HepG2 (cell line): Measurements from ENCODE around the gene DHX8. TPM values are rescaled to one million over a fixed set of nuclear protein-coding genes. Genes with fewer than 3 reads are reported as not detected.

Experiments used
- CENPX ChIP-seq: sonication (generic); formaldehyde crosslinking; IDR thresholded peaks from 2 replicates; pipeline ENCODE4 v1.9.0; 2021; ENCODE audit warnings: mild to moderate bottlenecking, missing genetic modification reagents, moderate library complexity
- HNF4A ChIP-seq: sonication (generic); formaldehyde crosslinking; IDR thresholded peaks from 2 replicates; pipeline ENCODE4 v1.4.0; 2020; ENCODE audit warnings: missing genetic modification reagents
- MED1 ChIP-seq: sonication (generic); formaldehyde crosslinking; IDR thresholded peaks from 2 replicates; pipeline ENCODE4 v1.4.0; 2020; ENCODE audit warnings: missing genetic modification reagents
- MED8 ChIP-seq: sonication (generic); formaldehyde crosslinking; IDR thresholded peaks from 2 replicates; pipeline ENCODE4 v1.8.1; 2023; ENCODE audit warnings: mild to moderate bottlenecking, missing genetic modification reagents; ENCODE audit not compliant: insufficient replicate concordance
- MTA1 ChIP-seq: sonication (generic); formaldehyde crosslinking; IDR thresholded peaks from 2 replicates; pipeline ENCODE4 v1.4.0; 2020; ENCODE audit warnings: missing genetic modification reagents, mild to moderate bottlenecking, borderline replicate concordance
- MYPOP ChIP-seq: sonication (generic); formaldehyde crosslinking; IDR thresholded peaks from 2 replicates; pipeline ENCODE4 v1.8.1; 2023; ENCODE audit warnings: mild to moderate bottlenecking, moderate library complexity, missing genetic modification reagents
- NFKB2 ChIP-seq: sonication (generic); formaldehyde crosslinking; IDR thresholded peaks from 2 replicates; pipeline ENCODE4 v1.4.0; 2020; ENCODE audit warnings: missing genetic modification reagents, borderline replicate concordance
- NFYC ChIP-seq: IDR thresholded peaks from 2 replicates; pipeline ENCODE4 v1.6.1; 2016; ENCODE audit warnings: missing genetic modification reagents, missing compliant biosample characterization
- RFX3 ChIP-seq: IDR thresholded peaks from 2 replicates; pipeline ENCODE4 v1.6.1; 2016; ENCODE audit warnings: missing biosample characterization, missing genetic modification reagents
- SAFB2 ChIP-seq: sonication (generic); formaldehyde crosslinking; IDR thresholded peaks from 2 replicates; pipeline ENCODE4 v1.5.1; 2020; ENCODE audit warnings: missing genetic modification reagents, low read depth, mild to moderate bottlenecking, borderline replicate concordance
- SRSF1 ChIP-seq: fragments of 200-400 bp; formaldehyde crosslinking; optimal IDR thresholded peaks from 2 replicates; pipeline ENCODE3; 2017; ENCODE audit warnings: mild to moderate bottlenecking, low read depth, low read length, moderate library complexity
- ZNF557 ChIP-seq: sonication (generic); formaldehyde crosslinking; IDR thresholded peaks from 2 replicates; pipeline ENCODE4 v1.4.0; 2020; ENCODE audit warnings: missing genetic modification reagents
- ZNF691 ChIP-seq: sonication (generic); formaldehyde crosslinking; IDR thresholded peaks from 2 replicates; pipeline ENCODE4 v1.4.0; 2020; ENCODE audit warnings: missing genetic modification reagents, low read depth, mild to moderate bottlenecking, borderline replicate concordance
- ZNF83 ChIP-seq: sonication (generic); formaldehyde crosslinking; IDR thresholded peaks from 2 replicates; pipeline ENCODE4 v1.4.0; 2020; ENCODE audit warnings: missing genetic modification reagents, mild to moderate bottlenecking, borderline replicate concordance
- polyA plus RNA-seq, 8 experiments: library from polyadenylated mRNA; depleted of rRNA in 3 of 8; stranded (reverse) in 7 of 8; unstranded in 1 of 8; fragments of >200 nt; fragmentation: Illumina TruSeq in 4 of 8; extraction: Trizol in 4 of 8; gene quantifications; 2 replicates each; pipeline versions ENCODE4 v1.2.1 to v1.2.3, GENCODE V29; 2011 to 2016; ENCODE audit warnings: low read depth in 4 of 8, missing spikeins in 1 of 8, mixed read lengths in 1 of 8; ENCODE audit not compliant: insufficient read depth in 1 of 8
- total RNA-seq, 5 experiments: library from RNA; depleted of rRNA; stranded (reverse); fragments of >200 nt; fragmentation: Illumina TruSeq; extraction: Trizol; gene quantifications; 2 replicates each; pipeline ENCODE4 v1.2.3, GENCODE V29; 2016; ENCODE audit warnings: low read depth in 1 of 5
- TF ChIP-seq, protein P1 (sequence below): sonication (generic); formaldehyde crosslinking; IDR thresholded peaks from 2 replicates; pipeline ENCODE4 v1.4.0; 2020; ENCODE audit warnings: low read depth, mild to moderate bottlenecking, missing genetic modification reagents
- TF ChIP-seq, protein P2 (sequence below): sonication (generic); formaldehyde crosslinking; IDR thresholded peaks from 2 replicates; pipeline ENCODE4 v1.9.0; 2021; ENCODE audit warnings: missing genetic modification reagents, borderline replicate concordance
- TF ChIP-seq, protein P3 (sequence below): sonication (generic); formaldehyde crosslinking; IDR thresholded peaks from 2 replicates; pipeline ENCODE4 v1.4.0; 2020; ENCODE audit warnings: missing genetic modification reagents
- TF ChIP-seq, protein P4 (sequence below): sonication (generic); formaldehyde crosslinking; IDR thresholded peaks from 2 replicates; pipeline ENCODE4 v1.9.0; 2022; ENCODE audit warnings: low read depth, missing genetic modification reagents

DHX8 gene
- total and polyA plus RNA-seq, 2 of the 13 experiments (the other 11 are each of a cell fraction or from before 2014, with no cell fraction given): 24.8 to 48.9 TPM

- no peak for TF ChIP-seq SAFB2 (CRISPR knock-in tag)
- TF ChIP-seq MED8 (CRISPR knock-in tag): no peak
- TF ChIP-seq MTA1 (CRISPR knock-in tag): no peak
- TF ChIP-seq RFX3: no peak
- TF ChIP-seq, protein P1, sequence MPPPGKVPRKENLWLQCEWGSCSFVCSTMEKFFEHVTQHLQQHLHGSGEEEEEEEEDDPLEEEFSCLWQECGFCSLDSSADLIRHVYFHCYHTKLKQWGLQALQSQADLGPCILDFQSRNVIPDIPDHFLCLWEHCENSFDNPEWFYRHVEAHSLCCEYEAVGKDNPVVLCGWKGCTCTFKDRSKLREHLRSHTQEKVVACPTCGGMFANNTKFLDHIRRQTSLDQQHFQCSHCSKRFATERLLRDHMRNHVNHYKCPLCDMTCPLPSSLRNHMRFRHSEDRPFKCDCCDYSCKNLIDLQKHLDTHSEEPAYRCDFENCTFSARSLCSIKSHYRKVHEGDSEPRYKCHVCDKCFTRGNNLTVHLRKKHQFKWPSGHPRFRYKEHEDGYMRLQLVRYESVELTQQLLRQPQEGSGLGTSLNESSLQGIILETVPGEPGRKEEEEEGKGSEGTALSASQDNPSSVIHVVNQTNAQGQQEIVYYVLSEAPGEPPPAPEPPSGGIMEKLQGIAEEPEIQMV (CRISPR knock-in tag): no peak
- TF ChIP-seq ZNF691 (CRISPR knock-in tag): no peak
- peak; percentile 61; the same call in 1 of the 2 replicates for TF ChIP-seq HNF4A (CRISPR knock-in tag)
- TF ChIP-seq MED1: 0 out of 2 replicates have a peak, but pooled peaks have one; percentile 12
- no peak for TF ChIP-seq NFYC (CRISPR knock-in tag)
- TF ChIP-seq CENPX (CRISPR knock-in tag): no peak
- TF ChIP-seq, protein P2, sequence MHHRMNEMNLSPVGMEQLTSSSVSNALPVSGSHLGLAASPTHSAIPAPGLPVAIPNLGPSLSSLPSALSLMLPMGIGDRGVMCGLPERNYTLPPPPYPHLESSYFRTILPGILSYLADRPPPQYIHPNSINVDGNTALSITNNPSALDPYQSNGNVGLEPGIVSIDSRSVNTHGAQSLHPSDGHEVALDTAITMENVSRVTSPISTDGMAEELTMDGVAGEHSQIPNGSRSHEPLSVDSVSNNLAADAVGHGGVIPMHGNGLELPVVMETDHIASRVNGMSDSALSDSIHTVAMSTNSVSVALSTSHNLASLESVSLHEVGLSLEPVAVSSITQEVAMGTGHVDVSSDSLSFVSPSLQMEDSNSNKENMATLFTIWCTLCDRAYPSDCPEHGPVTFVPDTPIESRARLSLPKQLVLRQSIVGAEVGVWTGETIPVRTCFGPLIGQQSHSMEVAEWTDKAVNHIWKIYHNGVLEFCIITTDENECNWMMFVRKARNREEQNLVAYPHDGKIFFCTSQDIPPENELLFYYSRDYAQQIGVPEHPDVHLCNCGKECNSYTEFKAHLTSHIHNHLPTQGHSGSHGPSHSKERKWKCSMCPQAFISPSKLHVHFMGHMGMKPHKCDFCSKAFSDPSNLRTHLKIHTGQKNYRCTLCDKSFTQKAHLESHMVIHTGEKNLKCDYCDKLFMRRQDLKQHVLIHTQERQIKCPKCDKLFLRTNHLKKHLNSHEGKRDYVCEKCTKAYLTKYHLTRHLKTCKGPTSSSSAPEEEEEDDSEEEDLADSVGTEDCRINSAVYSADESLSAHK: no peak
- no peak for TF ChIP-seq ZNF83
- TF ChIP-seq, protein P3, sequence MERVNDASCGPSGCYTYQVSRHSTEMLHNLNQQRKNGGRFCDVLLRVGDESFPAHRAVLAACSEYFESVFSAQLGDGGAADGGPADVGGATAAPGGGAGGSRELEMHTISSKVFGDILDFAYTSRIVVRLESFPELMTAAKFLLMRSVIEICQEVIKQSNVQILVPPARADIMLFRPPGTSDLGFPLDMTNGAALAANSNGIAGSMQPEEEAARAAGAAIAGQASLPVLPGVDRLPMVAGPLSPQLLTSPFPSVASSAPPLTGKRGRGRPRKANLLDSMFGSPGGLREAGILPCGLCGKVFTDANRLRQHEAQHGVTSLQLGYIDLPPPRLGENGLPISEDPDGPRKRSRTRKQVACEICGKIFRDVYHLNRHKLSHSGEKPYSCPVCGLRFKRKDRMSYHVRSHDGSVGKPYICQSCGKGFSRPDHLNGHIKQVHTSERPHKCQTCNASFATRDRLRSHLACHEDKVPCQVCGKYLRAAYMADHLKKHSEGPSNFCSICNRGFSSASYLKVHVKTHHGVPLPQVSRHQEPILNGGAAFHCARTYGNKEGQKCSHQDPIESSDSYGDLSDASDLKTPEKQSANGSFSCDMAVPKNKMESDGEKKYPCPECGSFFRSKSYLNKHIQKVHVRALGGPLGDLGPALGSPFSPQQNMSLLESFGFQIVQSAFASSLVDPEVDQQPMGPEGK (CRISPR knock-in tag): peak; percentile 37; the same call in 1 of the 2 replicates
- TF ChIP-seq SRSF1: no peak
- TF ChIP-seq ZNF557 (CRISPR knock-in tag): no peak
- no peak; the same call in 1 of the 2 replicates for TF ChIP-seq NFKB2 (CRISPR knock-in tag)
- TF ChIP-seq, protein P4, sequence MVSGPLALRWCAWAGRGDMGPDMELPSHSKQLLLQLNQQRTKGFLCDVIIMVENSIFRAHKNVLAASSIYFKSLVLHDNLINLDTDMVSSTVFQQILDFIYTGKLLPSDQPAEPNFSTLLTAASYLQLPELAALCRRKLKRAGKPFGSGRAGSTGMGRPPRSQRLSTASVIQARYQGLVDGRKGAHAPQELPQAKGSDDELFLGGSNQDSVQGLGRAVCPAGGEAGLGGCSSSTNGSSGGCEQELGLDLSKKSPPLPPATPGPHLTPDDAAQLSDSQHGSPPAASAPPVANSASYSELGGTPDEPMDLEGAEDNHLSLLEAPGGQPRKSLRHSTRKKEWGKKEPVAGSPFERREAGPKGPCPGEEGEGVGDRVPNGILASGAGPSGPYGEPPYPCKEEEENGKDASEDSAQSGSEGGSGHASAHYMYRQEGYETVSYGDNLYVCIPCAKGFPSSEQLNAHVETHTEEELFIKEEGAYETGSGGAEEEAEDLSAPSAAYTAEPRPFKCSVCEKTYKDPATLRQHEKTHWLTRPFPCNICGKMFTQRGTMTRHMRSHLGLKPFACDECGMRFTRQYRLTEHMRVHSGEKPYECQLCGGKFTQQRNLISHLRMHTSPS (CRISPR knock-in tag): no peak
- no peak for TF ChIP-seq MYPOP (CRISPR knock-in tag)
These were observed 79.2 kb downstream of the DHX8 start (continued) for GRCh38 chr17:43562679-43563599.
